Nephron progenitor cell (in vitro differentiated cells): ENCODE measurements around the gene SNTB2.

ENCODE experiments used
- DNase-seq: peaks from one replicate; pipeline ENCODE4 v3.0.0; 2021
- H3K27ac Mint-ChIP-seq: 2 replicates; pipeline ENCODE4 v1.8.0; 2021; ENCODE audit warnings: mild to moderate bottlenecking, moderate library complexity, mixed read lengths
- H3K27me3 Mint-ChIP-seq: 2 replicates; pipeline ENCODE4 v1.8.0; 2021; ENCODE audit warnings: mild to moderate bottlenecking, low read depth, mixed read lengths; ENCODE audit not compliant: poor library complexity
- H3K36me3 Mint-ChIP-seq: 2 replicates; pipeline ENCODE4 v1.8.0; 2021; ENCODE audit warnings: low read depth, mixed read lengths
- H3K4me1 Mint-ChIP-seq: 2 replicates; pipeline ENCODE4 v1.8.0; 2021; ENCODE audit warnings: mixed read lengths
- H3K4me3 Mint-ChIP-seq: 2 replicates; pipeline ENCODE4 v1.8.0; 2021; ENCODE audit warnings: mild to moderate bottlenecking, moderate library complexity, mixed read lengths
- H3K9me3 Mint-ChIP-seq: 2 replicates; pipeline ENCODE4 v1.8.0; 2021; ENCODE audit warnings: mild to moderate bottlenecking, moderate library complexity, mixed read lengths
- TF ChIP-seq, protein P1 (sequence below): fragments of 200-600 bp; sonication (generic); IDR thresholded peaks from 2 replicates; pipeline ENCODE4 v1.5.0; 2021; ENCODE audit warnings: antibody characterized with exemption

Gene SNTB2

DNA sequence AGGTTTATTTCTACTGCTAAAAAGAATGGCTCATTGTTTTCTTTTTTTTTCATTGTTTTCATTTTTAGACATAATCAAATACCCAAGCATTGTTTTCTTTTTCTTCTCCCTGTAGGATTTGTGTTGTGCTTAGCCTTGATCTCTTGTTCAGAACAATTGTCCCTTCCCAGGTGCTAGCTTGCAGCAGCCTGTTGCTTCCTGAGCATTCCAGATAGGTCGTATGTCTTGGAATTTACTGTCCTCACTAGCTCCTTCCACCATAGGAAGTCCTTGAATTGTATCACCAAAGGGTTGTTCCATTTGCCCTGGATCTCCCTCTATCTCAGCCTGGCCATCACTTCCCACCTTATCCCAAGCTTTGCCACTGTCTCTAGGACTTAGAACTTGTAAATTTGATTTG is 114.2 kb downstream of the SNTB2 start:
- TF ChIP-seq, protein P1, sequence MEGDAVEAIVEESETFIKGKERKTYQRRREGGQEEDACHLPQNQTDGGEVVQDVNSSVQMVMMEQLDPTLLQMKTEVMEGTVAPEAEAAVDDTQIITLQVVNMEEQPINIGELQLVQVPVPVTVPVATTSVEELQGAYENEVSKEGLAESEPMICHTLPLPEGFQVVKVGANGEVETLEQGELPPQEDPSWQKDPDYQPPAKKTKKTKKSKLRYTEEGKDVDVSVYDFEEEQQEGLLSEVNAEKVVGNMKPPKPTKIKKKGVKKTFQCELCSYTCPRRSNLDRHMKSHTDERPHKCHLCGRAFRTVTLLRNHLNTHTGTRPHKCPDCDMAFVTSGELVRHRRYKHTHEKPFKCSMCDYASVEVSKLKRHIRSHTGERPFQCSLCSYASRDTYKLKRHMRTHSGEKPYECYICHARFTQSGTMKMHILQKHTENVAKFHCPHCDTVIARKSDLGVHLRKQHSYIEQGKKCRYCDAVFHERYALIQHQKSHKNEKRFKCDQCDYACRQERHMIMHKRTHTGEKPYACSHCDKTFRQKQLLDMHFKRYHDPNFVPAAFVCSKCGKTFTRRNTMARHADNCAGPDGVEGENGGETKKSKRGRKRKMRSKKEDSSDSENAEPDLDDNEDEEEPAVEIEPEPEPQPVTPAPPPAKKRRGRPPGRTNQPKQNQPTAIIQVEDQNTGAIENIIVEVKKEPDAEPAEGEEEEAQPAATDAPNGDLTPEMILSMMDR = no peak
- peaks cover 5% of the 10 kb centered on the region for H3K27me3 Mint-ChIP-seq
- no peak overlapping the region for H3K4me3 Mint-ChIP-seq
- no peak overlapping the region for H3K27ac Mint-ChIP-seq
- peaks cover 10% of the 10 kb centered on the region for H3K4me1 Mint-ChIP-seq
- DNase-seq = no peak
- H3K36me3 Mint-ChIP-seq = peaks cover 34% of the 10 kb centered on the region
- no peaks in the 10 kb centered on the region for H3K9me3 Mint-ChIP-seq

- TF ChIP-seq, protein P1 = no peak
- Mint-ChIP-seq H3K36me3 (peaks cover 31% of the 10 kb centered on the region), H3K27ac (no peak overlapping the region), H3K4me3 (no peak overlapping the region), H3K27me3 (peaks cover 7% of the 10 kb centered on the region), H3K4me1 (peaks cover 10% of the 10 kb centered on the region), H3K9me3 (no peaks in the 10 kb centered on the region)
- no peak for DNase-seq
Observed at GRCh38 chr16:69301861-69302260, 114.9 kb downstream of the SNTB2 start.

GRCh38 chr16:69302301-69302700 is 115.3 kb downstream of the SNTB2 start:
- DNase-seq = no peak
- Mint-ChIP-seq H3K27ac (peak overlapping the region; percentile 28), H3K4me3 (no peak overlapping the region), H3K9me3 (no peaks in the 10 kb centered on the region), H3K36me3 (peaks cover 31% of the 10 kb centered on the region), H3K27me3 (peaks cover 7% of the 10 kb centered on the region), H3K4me1 (peaks cover 10% of the 10 kb centered on the region)
- TF ChIP-seq, protein P1 = no peak

DNA sequence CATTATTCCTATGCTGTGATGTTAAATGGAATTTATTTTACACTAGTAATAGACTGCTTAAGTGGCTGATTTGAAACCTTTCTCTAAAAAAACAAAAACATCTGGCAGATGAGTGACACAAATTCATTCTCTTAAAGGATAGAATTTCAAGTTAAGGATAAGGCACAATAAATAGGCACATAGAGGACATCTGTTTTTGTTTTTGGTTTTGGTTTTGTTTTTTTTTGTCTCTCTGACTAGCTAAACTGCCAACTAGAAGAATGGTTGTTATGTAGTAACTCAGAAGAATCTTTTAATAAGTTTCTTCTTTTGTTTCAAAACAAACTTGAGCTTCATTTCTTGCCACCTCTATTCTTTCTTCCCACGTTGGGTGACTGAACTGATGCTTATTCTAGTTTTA is 119.1 kb downstream of the SNTB2 start:
- no peak for DNase-seq
- Mint-ChIP-seq H3K4me1 (peaks cover 15% of the 10 kb centered on the region), H3K4me3 (no peak overlapping the region)

GRCh38 chr16:69307091-69307490 is 120.1 kb downstream of the SNTB2 start:
- Mint-ChIP-seq H3K27ac (no peak overlapping the region), H3K4me1 (peaks cover 14% of the 10 kb centered on the region), H3K27me3 (peaks cover 2% of the 10 kb centered on the region), H3K4me3 (no peak overlapping the region), H3K36me3 (peaks cover 10% of the 10 kb centered on the region), H3K9me3 (no peaks in the 10 kb centered on the region)
- TF ChIP-seq, protein P1 = no peak
- no peak for DNase-seq

More for the DNA sequence above, 119.1 kb downstream of the SNTB2 start:
- peaks cover 14% of the 10 kb centered on the region for H3K36me3 Mint-ChIP-seq
- TF ChIP-seq, protein P1 = no peak
- H3K9me3 Mint-ChIP-seq = no peaks in the 10 kb centered on the region
- H3K27me3 Mint-ChIP-seq = peaks cover 7% of the 10 kb centered on the region
- H3K27ac Mint-ChIP-seq = no peak overlapping the region

GRCh38 chr16:69307856-69308255 is 120.9 kb downstream of the SNTB2 start:
- H3K27ac Mint-ChIP-seq = no peak overlapping the region
- peaks cover 10% of the 10 kb centered on the region for H3K36me3 Mint-ChIP-seq
- no peak overlapping the region for H3K4me3 Mint-ChIP-seq
- no peaks in the 10 kb centered on the region for H3K9me3 Mint-ChIP-seq
- no peak for DNase-seq
- H3K4me1 Mint-ChIP-seq = peaks cover 13% of the 10 kb centered on the region
- peaks cover 2% of the 10 kb centered on the region for H3K27me3 Mint-ChIP-seq
- TF ChIP-seq, protein P1 = no peak
